Body of pancreas (tissue), 4 donors: ENCODE results near the gene RDH5.

Source experiments
- POLR2A ChIP-seq, 3 donors: fragments of 450-650 bp; IDR thresholded peaks; one replicate each; pipeline ENCODE4 v1.6.1; 2016; ENCODE audit warnings: antibody characterized with exemption in 3 of 3, mild to moderate bottlenecking in 2 of 3
- TF ChIP-seq, protein P1 (sequence below), 7 experiments: fragments of 450-650 bp in 4 of 7; fragments of 200-600 bp in 3 of 7; sonication (generic) in 3 of 7; IDR thresholded peaks; one replicate each; pipeline ENCODE4 v1.5.1; 2016 to 2019; ENCODE audit warnings: antibody characterized with exemption in 7 of 7

DNA sequence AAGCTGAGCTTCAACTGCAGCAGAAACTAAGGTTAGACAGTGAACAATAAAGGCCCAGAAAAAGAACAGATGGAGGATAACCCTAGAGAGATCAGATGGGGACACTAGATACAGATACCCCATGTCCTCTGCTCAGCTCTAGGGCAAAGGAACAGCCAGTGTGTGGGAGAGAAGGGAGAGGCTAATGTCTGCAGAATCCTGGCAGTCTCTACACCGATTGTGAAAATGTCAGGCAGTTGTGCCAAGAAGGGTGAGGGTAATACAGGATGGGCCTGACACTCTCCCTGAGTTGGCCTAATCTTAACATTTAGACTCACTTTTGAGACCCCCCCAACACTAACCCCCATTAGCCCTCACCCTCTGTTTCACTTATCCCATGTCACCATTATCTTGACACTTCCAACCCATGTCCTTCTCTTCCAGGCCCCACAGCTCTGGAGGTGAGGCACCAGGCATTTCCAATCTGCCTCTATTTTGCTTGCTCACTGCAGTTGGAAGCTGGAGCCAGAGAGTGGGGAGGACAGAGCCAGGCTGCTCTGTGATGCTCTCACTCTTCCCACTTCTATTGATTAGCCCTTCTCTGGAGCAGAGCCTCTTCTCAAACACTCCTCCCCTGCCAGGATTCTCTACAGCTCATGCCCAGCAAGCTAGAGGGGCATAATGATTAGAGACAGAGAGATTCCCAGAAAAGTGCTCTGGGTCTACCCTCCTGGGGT is 7.3 kb upstream of the RDH5 start:
- TF ChIP-seq, protein P1, sequence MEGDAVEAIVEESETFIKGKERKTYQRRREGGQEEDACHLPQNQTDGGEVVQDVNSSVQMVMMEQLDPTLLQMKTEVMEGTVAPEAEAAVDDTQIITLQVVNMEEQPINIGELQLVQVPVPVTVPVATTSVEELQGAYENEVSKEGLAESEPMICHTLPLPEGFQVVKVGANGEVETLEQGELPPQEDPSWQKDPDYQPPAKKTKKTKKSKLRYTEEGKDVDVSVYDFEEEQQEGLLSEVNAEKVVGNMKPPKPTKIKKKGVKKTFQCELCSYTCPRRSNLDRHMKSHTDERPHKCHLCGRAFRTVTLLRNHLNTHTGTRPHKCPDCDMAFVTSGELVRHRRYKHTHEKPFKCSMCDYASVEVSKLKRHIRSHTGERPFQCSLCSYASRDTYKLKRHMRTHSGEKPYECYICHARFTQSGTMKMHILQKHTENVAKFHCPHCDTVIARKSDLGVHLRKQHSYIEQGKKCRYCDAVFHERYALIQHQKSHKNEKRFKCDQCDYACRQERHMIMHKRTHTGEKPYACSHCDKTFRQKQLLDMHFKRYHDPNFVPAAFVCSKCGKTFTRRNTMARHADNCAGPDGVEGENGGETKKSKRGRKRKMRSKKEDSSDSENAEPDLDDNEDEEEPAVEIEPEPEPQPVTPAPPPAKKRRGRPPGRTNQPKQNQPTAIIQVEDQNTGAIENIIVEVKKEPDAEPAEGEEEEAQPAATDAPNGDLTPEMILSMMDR (IDR thresholded peaks at IDR 0.05): no peak
- no peak for TF ChIP-seq POLR2A (IDR thresholded peaks at IDR 0.05)
